Activated B cell treated with CpG ODN at 0.5 μM for 24 hours (primary cell): ENCODE results near the gene RGS18. TPM values are rescaled to one million over a fixed set of nuclear protein-coding genes. Genes with fewer than 3 reads are reported as not detected.

Experiments
- ATAC-seq: fragments of 200-7000 bp; cut with Tn5 transposase; one replicate; pipeline ENCODE4 v1.10.0; 2021; ENCODE audit warnings: low read depth, mild to moderate bottlenecking, moderate library complexity
- CTCF ChIA-PET: fragments of 350-600 bp; sonication (Branson Sonifier 250); formaldehyde crosslinking; loops from one replicate; lab custom pipeline; 2021; ENCODE audit warnings: antibody characterized with exemption; lab: Charles Lee
- POLR2A ChIA-PET: fragments of 350-600 bp; sonication (Branson Sonifier 250); formaldehyde crosslinking; loops from one replicate; lab custom pipeline; 2021; ENCODE audit warnings: antibody characterized with exemption; lab: Charles Lee
- DNase-seq: peaks from one replicate; pipeline ENCODE4 v3.0.0; 2022
- H3K27ac Mint-ChIP-seq: one replicate; pipeline ENCODE4 v1.8.0; 2020; ENCODE audit warnings: mixed read lengths
- H3K27me3 Mint-ChIP-seq: one replicate; pipeline ENCODE4 v1.8.0; 2021; ENCODE audit warnings: mixed read lengths
- H3K36me3 Mint-ChIP-seq: one replicate; pipeline ENCODE4 v1.8.0; 2021; ENCODE audit warnings: low read depth, mixed read lengths
- H3K4me1 Mint-ChIP-seq: one replicate; pipeline ENCODE4 v1.8.0; 2021; ENCODE audit warnings: mixed read lengths
- H3K4me3 Mint-ChIP-seq: one replicate; pipeline ENCODE4 v1.8.0; 2020; ENCODE audit warnings: mild to moderate bottlenecking, mixed read lengths
- H3K9me3 Mint-ChIP-seq: one replicate; pipeline ENCODE4 v1.8.0; 2020; ENCODE audit warnings: mixed read lengths
- intact Hi-C: fragments of 100-400 bp; cut with micrococcal nuclease; formaldehyde crosslinking; loops from one replicate; pipeline ENCODE4 v1.15.1; 2024
- total RNA-seq: library from RNA; stranded (reverse); gene quantifications from 2 replicates; pipeline ENCODE4 v1.2.3, GENCODE V29; 2022
- TF ChIP-seq, protein P1 (sequence below): fragments of 200-600 bp; IDR thresholded peaks from one replicate; pipeline ENCODE4 v1.8.0; 2022; ENCODE audit warnings: antibody characterized with exemption, mild to moderate bottlenecking

The RGS18 gene
- total RNA-seq, 1 donor from 2014 or later, result not detected

DNA sequence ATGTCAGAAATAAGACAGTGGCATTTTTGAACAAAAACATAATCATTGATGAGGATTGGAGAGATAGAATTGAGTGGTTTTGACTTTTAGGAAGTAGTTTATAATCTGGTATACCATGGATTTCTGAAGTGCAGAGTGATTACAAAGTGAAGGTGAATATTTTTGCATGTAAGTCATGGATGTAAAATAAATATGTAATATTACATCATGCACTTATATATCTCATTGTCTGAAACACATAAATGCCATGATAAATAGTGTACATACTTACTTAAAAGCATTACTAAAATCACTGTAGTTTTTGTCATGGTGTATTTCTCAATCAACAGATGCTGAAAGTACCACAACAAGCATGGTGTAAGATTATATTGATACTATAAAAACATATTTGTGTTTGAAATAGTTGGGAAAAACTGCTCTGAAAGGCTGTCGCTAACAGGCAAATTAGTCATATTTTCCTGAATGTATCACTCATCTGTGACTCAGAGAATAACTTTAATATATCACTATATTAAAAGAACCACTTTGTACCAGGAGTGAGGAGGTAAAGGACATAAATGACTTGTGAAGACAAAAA lies 24.8 kb upstream of the RGS18 start:
- no peak overlapping the region for H3K4me3 Mint-ChIP-seq
- no peak overlapping the region for H3K27ac Mint-ChIP-seq
- ChIA-PET POLR2A (no interaction called here), CTCF (no interaction called here)
- DNase-seq (no peak), ATAC-seq (no peak)
- no peaks in the 10 kb centered on the region for H3K27me3 Mint-ChIP-seq
- H3K36me3 Mint-ChIP-seq, result no peaks in the 10 kb centered on the region
- intact Hi-C loops, result no loop called here
- TF ChIP-seq, protein P1, sequence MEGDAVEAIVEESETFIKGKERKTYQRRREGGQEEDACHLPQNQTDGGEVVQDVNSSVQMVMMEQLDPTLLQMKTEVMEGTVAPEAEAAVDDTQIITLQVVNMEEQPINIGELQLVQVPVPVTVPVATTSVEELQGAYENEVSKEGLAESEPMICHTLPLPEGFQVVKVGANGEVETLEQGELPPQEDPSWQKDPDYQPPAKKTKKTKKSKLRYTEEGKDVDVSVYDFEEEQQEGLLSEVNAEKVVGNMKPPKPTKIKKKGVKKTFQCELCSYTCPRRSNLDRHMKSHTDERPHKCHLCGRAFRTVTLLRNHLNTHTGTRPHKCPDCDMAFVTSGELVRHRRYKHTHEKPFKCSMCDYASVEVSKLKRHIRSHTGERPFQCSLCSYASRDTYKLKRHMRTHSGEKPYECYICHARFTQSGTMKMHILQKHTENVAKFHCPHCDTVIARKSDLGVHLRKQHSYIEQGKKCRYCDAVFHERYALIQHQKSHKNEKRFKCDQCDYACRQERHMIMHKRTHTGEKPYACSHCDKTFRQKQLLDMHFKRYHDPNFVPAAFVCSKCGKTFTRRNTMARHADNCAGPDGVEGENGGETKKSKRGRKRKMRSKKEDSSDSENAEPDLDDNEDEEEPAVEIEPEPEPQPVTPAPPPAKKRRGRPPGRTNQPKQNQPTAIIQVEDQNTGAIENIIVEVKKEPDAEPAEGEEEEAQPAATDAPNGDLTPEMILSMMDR, result no peak
- H3K9me3 Mint-ChIP-seq, result no peaks in the 10 kb centered on the region
- no peaks in the 10 kb centered on the region for H3K4me1 Mint-ChIP-seq

DNA sequence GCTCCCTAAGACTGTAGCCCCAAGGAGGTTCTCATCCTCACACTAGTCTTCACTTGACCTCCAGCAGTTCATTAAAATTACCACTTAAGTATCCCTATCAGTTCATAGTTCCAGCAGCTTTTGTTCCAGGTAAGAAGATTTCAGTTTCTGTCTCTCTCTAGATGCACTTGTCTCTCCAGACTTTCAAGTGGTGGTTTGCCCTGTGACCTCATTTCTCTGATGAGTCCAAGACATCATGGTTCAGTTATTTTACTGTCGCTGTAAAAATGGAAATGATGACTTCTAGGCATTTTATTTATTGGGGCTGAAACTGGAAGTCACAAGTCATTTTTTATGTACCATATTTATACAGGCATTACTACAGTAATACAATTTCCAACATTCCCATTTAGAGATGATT lies 17.9 kb upstream of the RGS18 start:
- no peaks in the 10 kb centered on the region for H3K27me3 Mint-ChIP-seq
- ChIA-PET CTCF (no interaction called here), POLR2A (no interaction called here)
- DNase-seq (no peak), ATAC-seq (no peak)
- intact Hi-C loops, result no loop called here
- H3K4me3 Mint-ChIP-seq, result no peak overlapping the region
- H3K4me1 Mint-ChIP-seq, result no peaks in the 10 kb centered on the region
- TF ChIP-seq, protein P1, result no peak
- H3K9me3 Mint-ChIP-seq, result no peaks in the 10 kb centered on the region
- H3K36me3 Mint-ChIP-seq, result no peaks in the 10 kb centered on the region
- H3K27ac Mint-ChIP-seq, result no peak overlapping the region

DNA sequence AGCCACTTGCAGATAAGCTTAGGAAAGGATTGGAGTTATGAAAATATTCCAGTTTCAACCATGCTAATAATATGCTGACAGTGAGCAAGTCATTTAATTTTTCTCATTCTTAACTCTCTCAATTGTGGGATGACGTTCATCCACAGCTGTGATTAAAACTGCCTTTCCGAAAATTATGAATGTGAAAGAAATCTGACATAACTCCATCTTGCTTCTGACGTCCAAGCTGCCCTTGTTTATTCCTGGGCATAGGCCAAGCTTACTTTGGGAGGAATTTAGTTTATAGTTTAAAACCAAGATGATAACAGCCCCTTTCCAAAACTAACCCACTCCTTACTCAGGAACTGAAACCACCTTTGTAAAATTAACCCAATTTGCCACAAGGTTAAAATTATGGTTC lies 11.0 kb upstream of the RGS18 start:
- TF ChIP-seq, protein P1, result no peak
- no peaks in the 10 kb centered on the region for H3K27me3 Mint-ChIP-seq
- ATAC-seq (no peak), DNase-seq (no peak)
- H3K27ac Mint-ChIP-seq, result no peak overlapping the region
- H3K36me3 Mint-ChIP-seq, result no peaks in the 10 kb centered on the region
- H3K9me3 Mint-ChIP-seq, result peaks cover 3% of the 10 kb centered on the region
- ChIA-PET CTCF (no interaction called here), POLR2A (no interaction called here)
- intact Hi-C loops, result no loop called here
- H3K4me3 Mint-ChIP-seq, result no peak overlapping the region
- no peaks in the 10 kb centered on the region for H3K4me1 Mint-ChIP-seq

DNA sequence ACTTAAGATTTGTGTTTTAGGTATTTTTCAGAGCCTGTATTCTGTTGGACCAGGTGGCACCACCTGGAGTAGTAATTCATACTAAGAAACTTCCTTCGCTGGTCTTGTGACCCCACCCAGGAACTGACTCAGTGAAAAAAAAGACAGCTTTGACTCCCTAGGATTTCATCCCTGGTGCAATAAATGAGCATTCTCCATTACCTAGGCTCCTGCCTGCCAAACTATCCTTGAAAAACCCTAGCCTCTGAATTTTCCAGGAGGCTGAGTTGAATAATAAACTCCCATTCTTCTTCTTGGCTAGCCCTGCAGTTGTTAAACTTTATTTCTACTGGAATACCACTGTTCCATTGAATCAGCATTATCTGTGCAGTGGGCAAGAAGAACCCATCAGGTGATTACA lies 10.6 kb upstream of the RGS18 start:
- ChIA-PET CTCF (no interaction called here), POLR2A (no interaction called here)
- intact Hi-C loops, result no loop called here
- DNase-seq (no peak), ATAC-seq (no peak)
- H3K36me3 Mint-ChIP-seq, result no peaks in the 10 kb centered on the region
- H3K4me3 Mint-ChIP-seq, result no peak overlapping the region
- H3K4me1 Mint-ChIP-seq, result no peaks in the 10 kb centered on the region
- H3K27ac Mint-ChIP-seq, result no peak overlapping the region
- TF ChIP-seq, protein P1, result no peak
- no peaks in the 10 kb centered on the region for H3K27me3 Mint-ChIP-seq
- peaks cover 3% of the 10 kb centered on the region for H3K9me3 Mint-ChIP-seq

DNA sequence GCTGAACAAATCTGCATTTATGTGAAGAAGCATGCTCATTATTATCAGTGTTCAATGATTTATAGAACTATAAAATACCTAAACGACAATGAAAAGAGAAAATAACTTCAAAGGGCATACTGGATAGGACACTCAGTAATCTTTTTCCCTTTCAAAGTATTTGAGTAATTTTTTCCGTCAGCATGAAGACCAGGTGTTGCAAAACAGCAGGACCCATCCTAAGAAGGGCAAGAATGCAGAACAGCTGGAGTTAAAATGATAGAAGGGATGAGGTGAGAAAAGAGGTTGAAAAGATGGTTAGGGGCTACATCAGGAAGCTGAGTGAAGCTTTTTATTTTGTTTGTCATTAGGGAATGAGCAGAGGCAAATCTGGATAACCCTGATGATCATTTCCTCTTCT lies 7.1 kb upstream of the RGS18 start:
- Mint-ChIP-seq H3K9me3 (peaks cover 3% of the 10 kb centered on the region), H3K27ac (no peak overlapping the region), H3K4me3 (no peak overlapping the region), H3K27me3 (no peaks in the 10 kb centered on the region), H3K36me3 (no peaks in the 10 kb centered on the region), H3K4me1 (no peaks in the 10 kb centered on the region)
- ChIA-PET POLR2A (no interaction called here), CTCF (no interaction called here)
- intact Hi-C loops, result no loop called here
- DNase-seq, result no peak
- TF ChIP-seq, protein P1, result no peak
- no peak for ATAC-seq
